Measurements from ENCODE around the gene CABP4.
"Not testable (repeated sequence)": the region's sequence is repeated elsewhere in the genome, so short reads cannot be mapped to it uniquely, and the experiment has no call there.

CABP4 gene

GRCh38 chr11:67483831-67484665 is 28.9 kb downstream of the CABP4 start:
- DNase-seq: no peak

- DNase-seq: no peak
These were observed 29.7 kb downstream of the CABP4 start for GRCh38 chr11:67484847-67485311.

GRCh38 chr11:67485873-67486361 is 30.8 kb downstream of the CABP4 start:
- DNase-seq: not testable (repeated sequence)

GRCh38 chr11:67486481-67487195 is 31.5 kb downstream of the CABP4 start:
- DNase-seq: no peak

GRCh38 chr11:67489203-67489884 is 34.2 kb downstream of the CABP4 start:
- no peak for DNase-seq

GRCh38 chr11:67489885-67490726 is 35.0 kb downstream of the CABP4 start:
- no peak for DNase-seq

GRCh38 chr11:67490727-67491065 is 35.5 kb downstream of the CABP4 start:
- DNase-seq: no peak

DNA sequence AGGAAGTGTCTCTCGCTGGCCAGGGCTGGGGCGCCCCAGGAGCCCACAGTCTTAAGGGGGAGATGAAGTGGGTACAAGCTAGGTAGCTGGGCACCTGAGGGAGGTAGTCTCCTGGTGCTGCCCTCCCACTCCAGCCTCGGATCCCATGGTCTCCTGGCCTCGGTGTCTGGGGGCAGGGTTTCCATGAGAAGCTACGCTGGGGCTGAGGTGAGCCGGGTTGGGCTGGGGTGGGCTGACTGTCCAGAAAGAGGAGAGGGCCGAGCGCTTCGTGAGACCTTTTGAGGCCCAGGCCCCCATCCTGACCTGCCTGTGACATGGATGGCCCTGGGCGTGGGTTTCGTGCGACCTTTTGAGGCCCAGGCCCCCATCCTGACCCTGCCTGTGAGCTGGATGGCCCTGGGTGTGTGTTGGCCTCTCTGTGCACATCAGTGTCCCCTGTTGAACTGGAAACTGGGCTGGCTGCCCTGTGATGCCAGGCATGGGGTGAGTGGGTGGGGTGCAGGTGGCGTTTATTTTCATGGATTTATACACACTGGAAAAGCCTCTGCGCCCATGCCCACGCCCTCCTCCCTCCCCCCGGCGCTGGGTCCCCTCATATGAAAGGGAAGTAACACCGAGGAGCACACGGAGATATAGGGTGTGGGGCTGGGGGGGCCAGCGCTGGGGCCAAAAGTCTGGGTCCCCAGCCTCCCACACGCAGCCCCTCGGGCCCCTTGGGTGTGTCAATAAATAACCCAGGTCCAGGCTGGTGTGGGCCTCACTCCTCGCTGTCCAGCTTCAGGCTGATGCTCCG is 36.3 kb downstream of the CABP4 start:
- DNase-seq: no peak

DNA sequence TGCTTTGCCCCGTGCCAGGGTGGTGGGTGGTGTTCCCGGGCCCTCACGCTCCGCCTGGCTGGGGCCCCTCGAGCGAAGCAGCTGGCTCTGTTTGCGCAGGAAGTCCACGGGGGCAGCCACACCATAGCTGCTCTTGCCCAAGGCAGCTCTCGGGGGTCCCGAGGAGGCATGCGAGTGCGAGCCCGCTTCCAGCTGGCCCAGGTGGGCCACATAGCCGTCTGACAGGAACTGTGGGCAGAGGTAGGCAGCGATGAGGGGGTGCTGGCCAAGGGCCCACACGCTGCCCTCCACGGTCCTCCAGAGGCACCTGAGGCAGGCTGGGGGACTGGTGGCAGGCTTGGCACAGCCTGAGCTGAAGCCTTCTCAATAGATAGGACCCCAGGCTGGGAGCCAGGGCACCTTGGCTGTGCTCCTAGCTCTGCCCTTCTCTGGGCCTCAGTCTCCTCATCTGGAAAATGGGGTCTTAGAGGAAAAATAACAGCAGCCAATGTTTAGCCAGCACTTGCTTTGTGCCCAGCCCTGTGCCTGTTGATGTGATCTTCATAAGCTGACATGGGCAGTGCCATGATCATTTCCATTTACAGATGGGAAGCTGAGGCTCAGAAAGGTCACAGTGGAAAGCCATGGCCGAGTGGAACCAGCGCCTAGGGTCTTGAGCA is 37.0 kb downstream of the CABP4 start:
- DNase-seq: no peak

DNA sequence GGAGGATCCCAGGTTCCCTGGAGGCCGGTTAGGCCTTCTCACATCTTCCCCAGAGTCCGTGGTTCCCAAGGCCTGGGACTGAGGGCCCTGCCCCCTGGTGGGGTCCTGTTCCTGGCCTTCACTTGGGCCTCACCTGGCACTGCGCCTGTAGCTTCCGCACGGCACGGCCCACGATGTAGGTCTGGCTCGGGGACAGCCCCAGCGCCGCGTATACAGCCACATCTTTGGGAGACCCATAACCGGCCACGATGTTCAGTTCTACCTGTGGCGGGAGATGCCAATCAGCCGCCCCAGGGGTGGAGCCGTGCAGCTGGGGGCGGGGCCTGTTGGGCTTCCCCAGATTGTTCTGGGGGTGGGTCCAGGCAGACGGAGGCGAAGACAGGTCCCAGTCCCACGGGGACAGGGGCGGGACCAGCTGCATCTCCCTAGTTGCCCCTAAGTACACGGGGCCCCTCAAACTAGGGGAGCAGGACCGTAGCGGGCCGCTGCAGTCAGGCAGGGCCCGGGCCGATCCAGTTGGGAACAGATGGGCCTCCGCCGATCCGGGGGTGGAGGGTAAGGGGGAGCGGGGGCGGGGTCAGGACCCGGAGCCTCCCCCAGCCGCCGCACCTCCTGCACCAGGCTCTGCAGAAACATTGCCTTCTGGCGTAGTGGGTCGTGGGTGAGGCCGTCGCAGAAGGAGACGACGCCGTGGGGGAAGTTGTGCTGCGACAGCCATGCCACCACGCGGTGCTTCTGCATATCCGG is 37.8 kb downstream of the CABP4 start:
- no peak for DNase-seq

- no peak for DNase-seq
These were observed 38.6 kb downstream of the CABP4 start for GRCh38 chr11:67493548-67494370.

DNA sequence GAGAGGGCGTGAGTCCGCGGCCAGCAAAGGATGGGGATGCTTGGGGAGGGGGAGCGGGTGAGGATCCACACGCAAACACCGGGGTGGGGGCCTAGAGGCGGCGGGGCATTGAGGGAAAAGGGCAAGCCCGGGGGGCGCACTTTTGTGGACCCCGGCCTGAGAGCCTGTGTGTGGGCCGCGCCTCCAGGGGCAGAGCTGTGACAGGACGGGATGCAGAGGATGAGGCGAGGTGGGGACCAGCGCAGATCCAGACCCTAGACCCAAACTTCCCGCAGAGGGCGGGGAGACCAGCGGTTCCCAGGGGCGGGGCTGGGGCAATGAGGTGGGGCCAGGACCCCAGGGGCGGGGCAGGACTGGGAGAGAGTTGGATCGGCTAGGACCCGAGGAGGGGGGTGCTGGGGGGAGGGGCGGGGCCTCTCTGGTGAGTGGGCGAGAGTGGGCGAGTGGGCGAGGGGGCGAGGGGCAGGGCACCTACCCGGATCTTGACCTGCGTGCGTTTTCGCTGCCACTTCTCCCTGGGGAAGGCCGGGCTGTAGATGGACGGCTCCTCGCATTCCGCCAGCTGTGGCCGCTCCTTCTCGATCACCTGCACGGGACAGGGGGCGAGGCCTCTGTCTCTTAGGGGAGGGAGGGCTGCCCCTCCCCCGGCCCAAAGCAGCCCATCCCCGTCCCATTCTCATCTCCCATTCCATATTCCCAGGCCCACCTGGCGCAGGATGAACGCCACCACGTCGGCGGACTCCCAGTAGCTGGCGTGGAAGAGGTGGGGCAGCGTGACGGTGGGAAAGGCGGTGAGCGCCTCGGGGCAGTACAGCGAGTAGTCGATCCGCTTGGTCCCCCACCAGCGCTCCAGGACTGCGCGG is 39.4 kb downstream of the CABP4 start:
- DNase-seq: no peak

DNA sequence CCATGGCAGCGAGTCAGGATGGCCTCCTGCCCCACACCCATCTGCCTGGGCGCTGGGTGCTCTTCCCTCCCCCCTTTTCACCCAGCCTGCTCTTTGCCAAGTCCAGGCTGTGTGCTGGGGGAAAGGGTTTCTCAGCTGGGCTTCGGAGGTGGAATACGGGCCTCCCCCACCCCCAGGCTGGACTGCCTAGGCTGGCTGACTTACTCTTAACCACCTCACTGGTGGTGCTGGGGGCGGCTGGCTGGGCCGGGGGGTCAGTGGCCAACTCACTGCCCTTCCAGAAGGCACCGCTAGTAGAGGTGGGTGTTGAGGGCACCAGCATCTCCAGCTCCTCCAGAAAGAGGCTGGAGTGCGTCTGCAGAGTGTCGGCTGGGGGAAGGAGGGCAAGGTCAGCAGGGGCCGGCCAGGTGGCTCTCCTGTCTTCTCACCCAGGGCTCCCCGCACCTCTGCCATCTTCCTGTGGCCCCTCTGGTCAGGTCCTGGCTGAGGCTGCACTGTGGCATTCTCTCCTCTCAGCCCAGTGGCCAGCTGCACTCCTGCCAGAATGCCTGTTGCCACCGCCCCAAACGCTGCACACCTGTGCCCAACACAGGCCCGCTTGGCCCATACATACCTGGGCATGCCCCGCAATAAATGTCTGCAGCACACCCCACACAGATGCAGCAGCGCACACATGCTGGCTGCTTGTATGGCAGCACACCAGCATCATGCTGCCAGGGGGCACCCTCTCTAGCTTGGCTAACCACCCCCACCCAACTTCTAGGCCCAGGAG is 40.3 kb downstream of the CABP4 start:
- no peak for DNase-seq

DNA sequence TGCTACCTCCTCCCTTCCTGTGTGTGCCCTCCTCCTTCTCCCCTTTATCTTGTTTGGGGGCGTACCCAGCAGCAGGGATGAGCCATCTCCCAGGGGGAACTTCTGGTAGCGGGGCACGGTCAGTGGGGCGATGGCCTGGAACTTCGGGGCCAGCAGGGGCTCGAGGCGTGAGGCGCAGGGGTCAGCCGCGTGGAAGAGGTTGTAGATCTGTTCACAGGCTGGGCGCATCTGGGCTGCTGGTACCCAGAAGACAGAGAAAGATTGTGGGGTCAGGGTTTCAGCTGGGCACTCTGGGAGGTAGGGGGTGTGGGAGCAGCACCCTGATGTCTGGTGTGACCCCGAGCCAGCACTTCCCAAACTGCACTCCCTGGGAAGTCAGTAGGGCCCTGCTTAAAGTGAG is 41.0 kb downstream of the CABP4 start:
- no peak for DNase-seq

GRCh38 chr11:67497656-67498291 is 42.6 kb downstream of the CABP4 start:
- DNase-seq: no peak

DNA sequence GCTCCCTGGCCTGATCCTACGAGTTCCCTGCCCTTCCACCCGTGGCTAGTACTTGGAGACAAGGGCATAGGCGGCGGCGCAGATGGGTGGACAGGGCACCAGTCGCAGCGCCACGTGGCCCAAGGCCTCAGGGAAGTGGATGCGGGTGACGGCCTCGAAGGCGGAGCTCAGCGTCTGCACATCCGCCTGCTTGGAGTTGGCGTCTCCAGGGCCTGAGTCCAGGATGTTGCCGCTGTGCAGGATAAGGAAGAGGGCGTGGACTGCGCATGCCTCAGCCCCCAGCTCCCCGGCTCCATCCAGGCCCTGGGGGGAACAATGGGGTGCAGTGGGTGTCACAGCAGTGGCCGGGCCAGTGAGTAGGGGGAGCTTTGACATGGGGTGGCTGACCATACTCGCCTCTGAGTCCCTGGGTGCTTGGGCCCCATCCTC is 43.4 kb downstream of the CABP4 start:
- DNase-seq: no peak

All from NCI-H1105 treated with DMSO at 0.1 percent for 48 hours (cell line).